Measurements from ENCODE around the gene EXOC1.

GRCh38 chr4:55912249-55912648 lies 58.8 kb downstream of the EXOC1 start:
- no peak for TF ChIP-seq POLR2A (IDR thresholded peaks at IDR 0.05)
- TF ChIP-seq CTCF (IDR thresholded peaks at IDR 0.05) = no peak
